ENCODE data around the gene KCNK5. TPM values are rescaled to one million over a fixed set of nuclear protein-coding genes. Genes with fewer than 3 reads are reported as not detected.

The KCNK5 gene
- total and polyA plus RNA-seq, 2 donors (not counting 1 experiment from before 2014, with no cell fraction given): 0.07 TPM; not detected in 1

- no peak overlapping the region for H3K9ac ChIP-seq (ENCODE audit: low read length)
- no peak overlapping the region for H2AFZ ChIP-seq (ENCODE audit: insufficient read depth, low read depth, low read length, poor library complexity, severe bottlenecking)
- H3K4me3 ChIP-seq (ENCODE audit: control extremely low read depth in 1 of 5, extremely low read depth in 1 of 5, insufficient read depth in 1 of 5, low read depth in 2 of 5, low read length in 4 of 5): no peak overlapping the region
- H3K27me3 Mint-ChIP-seq: peaks cover 8% of the 10 kb centered on the region
- no peaks in the 10 kb centered on the region for H3K4me1 Mint-ChIP-seq
- no peak for DNase-seq
- no peak for ATAC-seq (ENCODE audit: low read depth)
- intact Hi-C loops (cut with micrococcal nuclease): no loop called here
- no peak overlapping the region for H3K4me2 ChIP-seq (replicated peaks; ENCODE audit: low read depth, low read length, poor library complexity, severe bottlenecking)
- H3K27me3 ChIP-seq (replicated peaks in 1 of 4; ENCODE audit: control extremely low read depth in 1 of 4, control insufficient read depth in 3 of 4, insufficient read depth in 4 of 4, low read length in 3 of 4): no peaks in the 10 kb centered on the region
- ChIA-PET CTCF (no interaction called here), POLR2A (no interaction called here)
- no peaks in the 10 kb centered on the region for H3K79me2 ChIP-seq (ENCODE audit: control insufficient read depth, insufficient read depth, low read length)
- H3K9me3 ChIP-seq (ENCODE audit: control extremely low read depth in 1 of 3, control insufficient read depth in 2 of 3, insufficient read depth in 1 of 3, low read length in 2 of 3): no peaks in the 10 kb centered on the region
- H3K27ac Mint-ChIP-seq: no peak overlapping the region
- no peaks in the 10 kb centered on the region for H4K20me1 ChIP-seq (ENCODE audit: control insufficient read depth, insufficient read depth, low read length, poor library complexity, severe bottlenecking)
- H3K4me1 ChIP-seq (ENCODE audit: control insufficient read depth in 2 of 2, insufficient read depth in 2 of 2, low read length in 2 of 2): no peaks in the 10 kb centered on the region
- H3K36me3 ChIP-seq (replicated peaks in 1 of 2; ENCODE audit: control extremely low read depth in 1 of 2, control insufficient read depth in 1 of 2, extremely low read depth in 1 of 2, insufficient read depth in 2 of 2, low read length in 1 of 2): no peaks in the 10 kb centered on the region
- no peak overlapping the region for H3K27ac ChIP-seq (ENCODE audit: low read length in 2 of 2)
- H3K9me3 Mint-ChIP-seq (ENCODE audit: insufficient read depth): no peaks in the 10 kb centered on the region
- WGBS (ENCODE audit: insufficient coverage): 87% methylated on average over 2 of the region's 3 CpGs
- no peak overlapping the region for H3K4me3 Mint-ChIP-seq
- TF ChIP-seq EZH2 (IDR thresholded peaks at IDR 0.05; ENCODE audit: borderline replicate concordance, insufficient read depth, low read depth, low read length, poor library complexity, severe bottlenecking): no peak
- no peak for TF ChIP-seq CTCF (IDR thresholded peaks at IDR 0.05)
Observed at GRCh38 chr6:39240155-39240757, 11.0 kb upstream of the KCNK5 start.

- ATAC-seq (ENCODE audit: low read depth): no peak
- H3K79me2 ChIP-seq (ENCODE audit: control insufficient read depth, insufficient read depth, low read length): no peaks in the 10 kb centered on the region
- H3K9ac ChIP-seq (ENCODE audit: low read length): no peak overlapping the region
- no peaks in the 10 kb centered on the region for H3K36me3 ChIP-seq (replicated peaks in 1 of 2; ENCODE audit: control extremely low read depth in 1 of 2, control insufficient read depth in 1 of 2, extremely low read depth in 1 of 2, insufficient read depth in 2 of 2, low read length in 1 of 2)
- H3K27me3 ChIP-seq (replicated peaks in 1 of 4; ENCODE audit: control extremely low read depth in 1 of 4, control insufficient read depth in 3 of 4, insufficient read depth in 4 of 4, low read length in 3 of 4): no peaks in the 10 kb centered on the region
- Mint-ChIP-seq H3K27ac (no peak overlapping the region), H3K4me1 (no peaks in the 10 kb centered on the region), H3K4me3 (no peak overlapping the region), H3K27me3 (peaks cover 8% of the 10 kb centered on the region), H3K9me3 (ENCODE audit: insufficient read depth) (no peaks in the 10 kb centered on the region)
- WGBS (ENCODE audit: insufficient coverage): 90% methylated on average over 6 of the region's 7 CpGs
- H2AFZ ChIP-seq (ENCODE audit: insufficient read depth, low read depth, low read length, poor library complexity, severe bottlenecking): no peak overlapping the region
- TF ChIP-seq EZH2 (IDR thresholded peaks at IDR 0.05; ENCODE audit: borderline replicate concordance, insufficient read depth, low read depth, low read length, poor library complexity, severe bottlenecking) (no peak), CTCF (IDR thresholded peaks at IDR 0.05) (no peak)
- H3K9me3 ChIP-seq (ENCODE audit: control extremely low read depth in 1 of 3, control insufficient read depth in 2 of 3, insufficient read depth in 1 of 3, low read length in 2 of 3): no peaks in the 10 kb centered on the region
- POLR2A ChIA-PET: no interaction called here
- H3K4me1 ChIP-seq (ENCODE audit: control insufficient read depth in 2 of 2, insufficient read depth in 2 of 2, low read length in 2 of 2): no peaks in the 10 kb centered on the region
- no peak overlapping the region for H3K27ac ChIP-seq (ENCODE audit: low read length in 2 of 2)
- no peak overlapping the region for H3K4me2 ChIP-seq (replicated peaks; ENCODE audit: low read depth, low read length, poor library complexity, severe bottlenecking)
- intact Hi-C loops (cut with micrococcal nuclease): no loop called here
- no peak overlapping the region for H3K4me3 ChIP-seq (ENCODE audit: control extremely low read depth in 1 of 5, extremely low read depth in 1 of 5, insufficient read depth in 1 of 5, low read depth in 2 of 5, low read length in 4 of 5)
- CTCF ChIA-PET: no interaction called here
- no peaks in the 10 kb centered on the region for H4K20me1 ChIP-seq (ENCODE audit: control insufficient read depth, insufficient read depth, low read length, poor library complexity, severe bottlenecking)
- DNase-seq: no peak
Observed at GRCh38 chr6:39239527-39240154, 10.4 kb upstream of the KCNK5 start.
